Measurements from ENCODE around the gene MYZAP. TPM values are rescaled to one million over a fixed set of nuclear protein-coding genes. Genes with fewer than 3 reads are reported as not detected.

Gene MYZAP
- total RNA-seq (1 to 10 TPM; 1.2 to 1.7 TPM), polyA plus RNA-seq (under 1 TPM; 0.16 to 0.96 TPM)

- peaks cover 4% of the 10 kb centered on the region for H3K27me3 ChIP-seq (ENCODE audit: insufficient read depth, low read length)
- Mint-ChIP-seq H3K27ac (peak within 1 kb of the TSS in 5 of 7 donors; percentile 10 to 62 (median 32)), H3K4me1 (peaks cover 15 to 28% (median 24%) of the 10 kb centered on the region in 4 donors), H3K27me3 (peaks cover 22 to 26% of the 10 kb centered on the region in 2 donors), H3K9me3 (peaks cover 0 to 2% (median 0%) of the 10 kb centered on the region in 8 donors), H3K36me3 (no peaks in the 10 kb centered on the region), H3K4me3 (peak within 1 kb of the TSS; percentile 39 to 80 (median 66))
- CTCF ChIA-PET (ENCODE audit: partially characterized antibody): no interaction called here
- intact Hi-C loops (cut with micrococcal nuclease): no loop called here
- POLR2A ChIA-PET (ENCODE audit: partially characterized antibody): interaction anchor here (1.6 kb wide), 1 partner anchor 115 kb away, joined by 3 read pairs; the partner anchor contains the start of gene POLR2M
- no peak within 1 kb of the TSS for H3K27ac ChIP-seq (ENCODE audit: low read depth, low read length)
- no peaks in the 10 kb centered on the region for H3K9me3 ChIP-seq (ENCODE audit: control insufficient read depth in 1 of 2, low read length in 2 of 2)
- DNase-seq: peak in 4 of 5 donors; percentile 24 to 32 (median 26)
- H3K36me3 ChIP-seq (ENCODE audit: insufficient read depth, low read length): no peaks in the 10 kb centered on the region
- H3K4me1 ChIP-seq (ENCODE audit: insufficient read depth, low read length): peaks cover 19% of the 10 kb centered on the region
- peak within 1 kb of the TSS in 1 of 2 donors; percentile 42 for H3K4me3 ChIP-seq (ENCODE audit: low read length in 2 of 2)
Measured at GRCh38 chr15:57591822-57592367, at the start of gene MYZAP. Gene MYZAP (plus strand): TSS chr15:57591904. CDS start chr15:57592035, 131 bp downstream.

- H3K27me3 ChIP-seq (ENCODE audit: insufficient read depth, low read length): no peaks in the 10 kb centered on the region
- no peak overlapping the region for H3K4me3 ChIP-seq (ENCODE audit: low read length in 2 of 2)
- POLR2A ChIA-PET (ENCODE audit: partially characterized antibody): no interaction called here
- no peak for DNase-seq
- Mint-ChIP-seq H3K4me3 (no peak overlapping the region), H3K4me1 (no peaks in the 10 kb centered on the region), H3K27ac (no peak overlapping the region), H3K27me3 (peaks cover 3 to 15% of the 10 kb centered on the region in 2 donors), H3K9me3 (no peaks in the 10 kb centered on the region), H3K36me3 (no peaks in the 10 kb centered on the region)
- H3K9me3 ChIP-seq (ENCODE audit: control insufficient read depth in 1 of 2, low read length in 2 of 2): no peaks in the 10 kb centered on the region
- H3K36me3 ChIP-seq (ENCODE audit: insufficient read depth, low read length): no peaks in the 10 kb centered on the region
- H3K27ac ChIP-seq (ENCODE audit: low read depth, low read length): no peak overlapping the region
- intact Hi-C loops (cut with micrococcal nuclease): loop anchor here (5.0 kb wide), 1 partner anchor 200 kb away; no protein-coding TSS in a partner anchor
- no peaks in the 10 kb centered on the region for H3K4me1 ChIP-seq (ENCODE audit: insufficient read depth, low read length)
- CTCF ChIA-PET (ENCODE audit: partially characterized antibody): interaction anchor here (1.0 to 3.0 kb wide), 8 partner anchors 8 to 1049 kb away, joined by 3 to 22 read pairs (median 3); no protein-coding TSS in a partner anchor
Measured at GRCh38 chr15:57542505-57542817, 49.2 kb upstream of the MYZAP start.

- H3K9me3 ChIP-seq (ENCODE audit: control insufficient read depth in 1 of 2, low read length in 2 of 2): no peaks in the 10 kb centered on the region
- H3K27ac Mint-ChIP-seq: no peak overlapping the region
- H3K36me3 Mint-ChIP-seq: no peaks in the 10 kb centered on the region
- no peak overlapping the region for H3K4me3 ChIP-seq (ENCODE audit: low read length in 2 of 2)
- intact Hi-C loops (cut with micrococcal nuclease): loop anchor here (5.0 kb wide), 1 partner anchor 203 kb away; no protein-coding TSS in a partner anchor
- ChIA-PET POLR2A (ENCODE audit: partially characterized antibody) (no interaction called here), CTCF (ENCODE audit: partially characterized antibody) (interaction anchor here (1.2 kb wide), 1 partner anchor 12 kb away, joined by 4 read pairs; no protein-coding TSS in a partner anchor)
- H3K27me3 Mint-ChIP-seq: peaks cover under 1 to 9% of the 10 kb centered on the region in 2 donors
- no peak for DNase-seq
- H3K27ac ChIP-seq (ENCODE audit: low read depth, low read length): no peak overlapping the region
- H3K36me3 ChIP-seq (ENCODE audit: insufficient read depth, low read length): no peaks in the 10 kb centered on the region
- H3K4me1 Mint-ChIP-seq: no peaks in the 10 kb centered on the region
- no peaks in the 10 kb centered on the region for H3K27me3 ChIP-seq (ENCODE audit: insufficient read depth, low read length)
- no peak overlapping the region for H3K4me3 Mint-ChIP-seq
- no peaks in the 10 kb centered on the region for H3K9me3 Mint-ChIP-seq
- H3K4me1 ChIP-seq (ENCODE audit: insufficient read depth, low read length): no peaks in the 10 kb centered on the region
Measured at GRCh38 chr15:57544848-57545480, 46.7 kb upstream of the MYZAP start.

GRCh38 chr15:57545995-57546394, 45.7 kb upstream of the MYZAP start:
- DNase-seq: no peak
- intact Hi-C loops (cut with micrococcal nuclease): no loop called here
- Histone ChIP-seq H3K4me3 (ENCODE audit: low read length in 2 of 2) (no peak overlapping the region), H3K27ac (ENCODE audit: low read depth, low read length) (no peak overlapping the region), H3K36me3 (ENCODE audit: insufficient read depth, low read length) (no peaks in the 10 kb centered on the region), H3K4me1 (ENCODE audit: insufficient read depth, low read length) (no peaks in the 10 kb centered on the region), H3K27me3 (ENCODE audit: insufficient read depth, low read length) (no peaks in the 10 kb centered on the region), H3K9me3 (ENCODE audit: control insufficient read depth in 1 of 2, low read length in 2 of 2) (no peaks in the 10 kb centered on the region)
- POLR2A ChIA-PET (ENCODE audit: partially characterized antibody): no interaction called here
- H3K36me3 Mint-ChIP-seq: no peaks in the 10 kb centered on the region
- no peaks in the 10 kb centered on the region for H3K4me1 Mint-ChIP-seq
- H3K27ac Mint-ChIP-seq: no peak overlapping the region
- no peaks in the 10 kb centered on the region for H3K9me3 Mint-ChIP-seq
- no peak overlapping the region for H3K4me3 Mint-ChIP-seq
- H3K27me3 Mint-ChIP-seq: peaks cover 0 to 8% of the 10 kb centered on the region in 2 donors
- CTCF ChIA-PET (ENCODE audit: partially characterized antibody): interaction anchor here (2.6 kb wide), 1 partner anchor 18 kb away, joined by 7 read pairs; no protein-coding TSS in a partner anchor

GRCh38 chr15:57547243-57547755, 44.4 kb upstream of the MYZAP start:
- Histone ChIP-seq H3K27me3 (ENCODE audit: insufficient read depth, low read length) (no peaks in the 10 kb centered on the region), H3K4me1 (ENCODE audit: insufficient read depth, low read length) (no peaks in the 10 kb centered on the region), H3K36me3 (ENCODE audit: insufficient read depth, low read length) (no peaks in the 10 kb centered on the region), H3K4me3 (ENCODE audit: low read length in 2 of 2) (no peak overlapping the region), H3K9me3 (ENCODE audit: control insufficient read depth in 1 of 2, low read length in 2 of 2) (no peaks in the 10 kb centered on the region), H3K27ac (ENCODE audit: low read depth, low read length) (no peak overlapping the region)
- H3K9me3 Mint-ChIP-seq: no peaks in the 10 kb centered on the region
- intact Hi-C loops (cut with micrococcal nuclease): no loop called here
- no peaks in the 10 kb centered on the region for H3K36me3 Mint-ChIP-seq
- POLR2A ChIA-PET (ENCODE audit: partially characterized antibody): no interaction called here
- H3K27me3 Mint-ChIP-seq: peaks cover 1 to 11% of the 10 kb centered on the region in 2 donors
- no peak overlapping the region for H3K27ac Mint-ChIP-seq
- no peak for DNase-seq
- CTCF ChIA-PET (ENCODE audit: partially characterized antibody): interaction anchor here (2.6 kb wide), 1 partner anchor 20 kb away, joined by 7 read pairs; no protein-coding TSS in a partner anchor
- no peaks in the 10 kb centered on the region for H3K4me1 Mint-ChIP-seq
- H3K4me3 Mint-ChIP-seq: no peak overlapping the region

GRCh38 chr15:57548351-57548750, 43.4 kb upstream of the MYZAP start:
- Histone ChIP-seq H3K9me3 (ENCODE audit: control insufficient read depth in 1 of 2, low read length in 2 of 2) (no peaks in the 10 kb centered on the region), H3K36me3 (ENCODE audit: insufficient read depth, low read length) (no peaks in the 10 kb centered on the region), H3K4me3 (ENCODE audit: low read length in 2 of 2) (no peak overlapping the region), H3K27ac (ENCODE audit: low read depth, low read length) (no peak overlapping the region), H3K4me1 (ENCODE audit: insufficient read depth, low read length) (no peaks in the 10 kb centered on the region), H3K27me3 (ENCODE audit: insufficient read depth, low read length) (no peaks in the 10 kb centered on the region)
- ChIA-PET CTCF (ENCODE audit: partially characterized antibody) (interaction anchor here (0.7 to 2.6 kb wide), 4 partner anchors 11 to 313 kb away, joined by 3 to 7 read pairs (median 4); no protein-coding TSS in a partner anchor), POLR2A (ENCODE audit: partially characterized antibody) (no interaction called here)
- Mint-ChIP-seq H3K27ac (peak overlapping the region in 1 of 7 donors; percentile 42), H3K27me3 (peaks cover 1 to 10% of the 10 kb centered on the region in 2 donors), H3K4me3 (no peak overlapping the region), H3K9me3 (no peaks in the 10 kb centered on the region), H3K36me3 (no peaks in the 10 kb centered on the region), H3K4me1 (no peaks in the 10 kb centered on the region)
- DNase-seq: no peak
- intact Hi-C loops (cut with micrococcal nuclease): no loop called here

GRCh38 chr15:57548835-57549234, 42.9 kb upstream of the MYZAP start:
- no peaks in the 10 kb centered on the region for H3K9me3 Mint-ChIP-seq
- H3K27me3 Mint-ChIP-seq: peaks cover 1 to 10% of the 10 kb centered on the region in 2 donors
- Histone ChIP-seq H3K27me3 (ENCODE audit: insufficient read depth, low read length) (no peaks in the 10 kb centered on the region), H3K4me1 (ENCODE audit: insufficient read depth, low read length) (no peaks in the 10 kb centered on the region), H3K27ac (ENCODE audit: low read depth, low read length) (no peak overlapping the region), H3K9me3 (ENCODE audit: control insufficient read depth in 1 of 2, low read length in 2 of 2) (no peaks in the 10 kb centered on the region), H3K4me3 (ENCODE audit: low read length in 2 of 2) (no peak overlapping the region), H3K36me3 (ENCODE audit: insufficient read depth, low read length) (no peaks in the 10 kb centered on the region)
- H3K4me1 Mint-ChIP-seq: no peaks in the 10 kb centered on the region
- H3K27ac Mint-ChIP-seq: peak overlapping the region in 1 of 7 donors; percentile 28
- CTCF ChIA-PET (ENCODE audit: partially characterized antibody): interaction anchor here (2.3 kb wide), 1 partner anchor 312 kb away, joined by 6 read pairs; no protein-coding TSS in a partner anchor
- no peak for DNase-seq
- POLR2A ChIA-PET (ENCODE audit: partially characterized antibody): no interaction called here
- H3K36me3 Mint-ChIP-seq: no peaks in the 10 kb centered on the region
- H3K4me3 Mint-ChIP-seq: no peak overlapping the region
- intact Hi-C loops (cut with micrococcal nuclease): no loop called here

Measured in CD4-positive, alpha-beta memory T cell (primary cell).